ENCODE results near the gene LDB2.

LDB2 gene

GRCh38 chr4:16603178-16603577 is 295.3 kb downstream of the LDB2 start:
- DNase-seq (ENCODE audit: low read depth in 1 of 2, low spot score in 1 of 2), result no peak

DNA sequence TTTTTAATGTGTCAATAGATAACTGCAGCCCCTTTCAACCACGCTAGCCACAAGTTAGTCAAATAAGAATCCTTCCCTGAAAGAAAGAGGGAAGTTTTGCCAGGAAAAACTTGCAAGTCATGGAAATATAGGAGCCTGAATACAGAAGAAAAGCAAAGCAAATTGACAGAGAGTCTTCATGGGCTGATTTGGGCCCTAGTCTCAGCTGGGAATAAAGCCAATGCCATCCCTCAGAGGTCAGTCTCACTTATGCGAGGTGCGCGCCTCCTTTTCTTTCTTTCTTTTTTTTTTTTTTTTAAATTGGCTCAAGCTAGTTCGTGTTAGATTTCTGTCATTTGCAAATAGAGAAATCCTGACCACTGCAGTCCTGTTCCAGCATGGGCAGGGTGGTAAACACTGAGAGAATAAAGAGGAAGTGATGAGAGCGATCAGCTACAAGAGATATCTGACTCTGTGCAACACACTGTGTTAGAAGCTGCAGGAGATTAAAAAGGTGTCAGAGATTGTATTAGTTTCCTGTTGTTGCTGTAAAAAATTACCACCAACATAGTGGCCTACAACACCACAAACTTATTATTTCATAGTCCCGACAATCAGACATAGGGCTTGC is 299.7 kb downstream of the LDB2 start:
- DNase-seq (ENCODE audit: low read depth in 1 of 2, low spot score in 1 of 2), result no peak

DNA sequence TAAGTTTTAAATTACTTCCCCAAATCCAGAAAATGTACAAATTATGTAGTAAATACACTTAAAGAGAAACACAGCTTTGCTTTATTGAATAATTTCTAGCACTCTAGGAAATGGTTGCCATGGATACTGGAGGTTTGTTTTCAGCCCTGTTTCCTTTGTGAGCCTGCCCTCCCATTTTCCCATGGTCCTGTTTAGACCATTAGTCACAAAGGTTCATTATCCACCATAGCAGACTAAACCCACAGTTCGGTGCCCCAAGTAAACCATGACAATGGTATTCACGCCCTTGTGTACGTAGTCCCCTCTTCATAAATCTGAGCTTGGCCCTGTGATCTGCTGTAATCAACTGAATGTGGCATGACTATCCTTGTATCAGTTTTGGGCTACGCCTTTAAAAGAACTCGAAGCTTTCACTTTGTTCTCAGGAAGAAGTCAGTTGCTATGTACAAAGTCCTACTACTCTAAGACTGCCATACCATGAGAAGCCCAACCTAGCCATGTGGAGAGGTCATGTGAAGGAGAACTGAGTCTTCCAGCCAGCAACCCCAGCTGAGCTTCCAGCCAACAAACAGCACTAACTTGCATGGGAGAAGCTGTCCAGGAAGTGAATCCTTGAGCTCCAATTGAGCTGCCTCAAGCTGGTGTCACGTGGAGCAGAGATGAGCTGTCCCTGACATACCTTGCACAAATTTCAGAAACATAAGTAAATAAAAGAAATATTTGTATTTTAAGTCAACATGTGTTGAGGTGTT is 300.4 kb downstream of the LDB2 start:
- DNase-seq (ENCODE audit: low read depth in 1 of 2, low spot score in 1 of 2), result no peak

DNA sequence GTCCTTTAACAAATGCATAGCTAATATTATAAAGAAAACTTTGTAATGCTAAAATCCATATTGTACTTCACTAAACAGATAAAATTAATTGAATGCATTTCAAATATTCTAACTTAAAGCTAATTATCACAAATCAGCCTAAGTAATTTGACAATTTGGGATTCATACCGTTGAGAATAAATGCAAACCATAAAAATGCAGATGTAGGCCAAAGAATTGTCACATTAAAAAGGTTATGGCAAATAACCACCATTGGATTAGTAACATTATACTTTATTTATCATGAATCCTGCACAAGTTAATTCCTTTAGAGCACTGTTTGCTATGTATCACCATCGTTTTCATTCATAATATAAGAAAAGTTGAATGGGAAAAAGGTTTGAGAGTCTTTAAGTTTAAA is 301.0 kb downstream of the LDB2 start:
- no peak for DNase-seq (ENCODE audit: low read depth in 1 of 2, low spot score in 1 of 2)

GRCh38 chr4:16596267-16596666 is 302.2 kb downstream of the LDB2 start:
- DNase-seq (ENCODE audit: low read depth in 1 of 2, low spot score in 1 of 2), result no peak

- no peak for DNase-seq (ENCODE audit: low read depth in 1 of 2, low spot score in 1 of 2)
Observed at GRCh38 chr4:16594128-16594527, 304.3 kb downstream of the LDB2 start.

DNA sequence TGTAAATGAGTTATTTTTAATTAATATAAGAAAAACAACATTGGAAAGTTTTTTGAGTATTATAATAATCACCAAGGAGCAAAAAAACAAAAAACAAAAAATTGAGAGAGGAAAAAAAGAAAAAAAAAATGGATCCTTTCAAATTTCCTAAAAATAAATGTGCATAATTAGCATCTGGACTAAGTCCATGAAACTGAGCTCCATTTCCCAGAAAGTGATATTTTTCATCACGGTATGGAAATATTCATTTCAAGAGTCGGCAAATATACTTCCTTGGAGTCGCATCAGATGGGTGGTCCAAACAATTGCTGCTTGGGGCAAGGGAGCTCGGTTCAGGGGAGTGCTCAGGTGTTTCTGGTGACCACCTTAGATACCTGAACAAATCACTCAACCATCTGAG is 305.1 kb downstream of the LDB2 start:
- no peak for DNase-seq (ENCODE audit: low read depth in 1 of 2, low spot score in 1 of 2)

- no peak for DNase-seq (ENCODE audit: low read depth in 1 of 2, low spot score in 1 of 2)
Observed at GRCh38 chr4:16591272-16591826, 307.1 kb downstream of the LDB2 start.

- no peak for DNase-seq (ENCODE audit: low read depth in 1 of 2, low spot score in 1 of 2)
Observed at GRCh38 chr4:16590797-16591196, 307.6 kb downstream of the LDB2 start.

DNA sequence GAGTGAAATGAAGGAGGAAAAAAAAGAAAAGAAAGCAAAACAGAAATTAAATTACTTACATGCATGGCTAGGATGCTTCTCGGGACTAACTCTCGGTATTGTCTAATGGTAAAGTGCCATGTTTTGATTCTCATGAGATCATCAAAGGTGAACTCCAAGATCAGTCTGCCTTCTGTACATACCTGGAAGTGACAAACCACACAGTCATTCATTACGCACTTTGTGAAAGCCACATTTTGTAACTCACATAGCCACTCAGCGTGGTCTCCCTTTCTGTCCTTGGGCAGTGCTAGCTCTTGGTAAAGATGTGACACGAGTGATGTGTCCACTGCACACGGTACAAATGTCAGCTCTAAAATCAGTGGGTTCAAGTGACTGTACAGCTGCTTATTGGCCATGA is 309.8 kb downstream of the LDB2 start:
- no peak for DNase-seq (ENCODE audit: low read depth in 1 of 2, low spot score in 1 of 2)

- DNase-seq (ENCODE audit: low read depth in 1 of 2, low spot score in 1 of 2), result no peak
Observed at GRCh38 chr4:16588149-16588548, 310.3 kb downstream of the LDB2 start.

DNA sequence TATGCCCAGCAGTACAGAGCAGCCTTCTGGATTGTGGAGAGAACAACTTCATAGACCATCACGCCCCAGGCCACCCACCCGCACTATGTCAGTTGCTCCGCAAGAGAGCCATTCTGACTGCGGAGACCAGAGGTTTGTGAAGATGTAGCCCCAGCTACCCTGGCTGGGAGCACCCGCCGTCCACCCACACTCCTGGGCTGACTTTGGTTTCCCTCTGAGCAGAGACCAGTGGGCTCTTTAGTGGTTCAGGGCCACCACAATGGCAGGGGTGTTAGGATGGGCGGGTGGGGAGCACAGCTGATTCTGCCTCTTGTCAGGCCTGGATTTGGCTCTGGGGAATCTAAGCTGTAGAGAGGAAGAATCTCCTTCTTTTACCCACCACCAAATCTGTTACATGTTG is 313.4 kb downstream of the LDB2 start:
- DNase-seq (ENCODE audit: low read depth in 1 of 2, low spot score in 1 of 2), result no peak

GRCh38 chr4:16583764-16584163 is 314.7 kb downstream of the LDB2 start:
- no peak for DNase-seq (ENCODE audit: low read depth in 1 of 2, low spot score in 1 of 2)

GRCh38 chr4:16582526-16582925 is 315.9 kb downstream of the LDB2 start:
- no peak for DNase-seq (ENCODE audit: low read depth in 1 of 2, low spot score in 1 of 2)

- DNase-seq (ENCODE audit: low read depth in 1 of 2, low spot score in 1 of 2), result no peak
Observed at GRCh38 chr4:16582036-16582435, 316.4 kb downstream of the LDB2 start.

DNA sequence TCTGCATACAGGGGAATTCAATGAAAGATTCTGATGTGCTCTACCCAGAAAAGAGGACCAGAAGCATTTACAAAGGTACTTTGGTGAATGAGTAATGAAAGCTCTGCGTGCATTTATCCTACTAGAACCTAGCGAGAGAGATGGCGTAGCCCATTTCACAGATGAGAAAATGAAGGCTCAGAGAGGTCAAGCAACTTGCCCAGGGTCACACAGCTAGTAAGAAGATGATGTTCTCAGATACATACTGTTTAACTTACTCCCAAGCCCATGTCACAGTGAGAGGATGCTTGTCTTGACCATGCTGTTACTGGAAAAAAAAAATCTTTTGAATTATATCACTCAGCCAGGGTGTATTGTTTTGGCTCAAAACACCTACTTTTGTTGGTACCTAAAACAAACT is 317.3 kb downstream of the LDB2 start:
- no peak for DNase-seq (ENCODE audit: low read depth in 1 of 2, low spot score in 1 of 2)

DNA sequence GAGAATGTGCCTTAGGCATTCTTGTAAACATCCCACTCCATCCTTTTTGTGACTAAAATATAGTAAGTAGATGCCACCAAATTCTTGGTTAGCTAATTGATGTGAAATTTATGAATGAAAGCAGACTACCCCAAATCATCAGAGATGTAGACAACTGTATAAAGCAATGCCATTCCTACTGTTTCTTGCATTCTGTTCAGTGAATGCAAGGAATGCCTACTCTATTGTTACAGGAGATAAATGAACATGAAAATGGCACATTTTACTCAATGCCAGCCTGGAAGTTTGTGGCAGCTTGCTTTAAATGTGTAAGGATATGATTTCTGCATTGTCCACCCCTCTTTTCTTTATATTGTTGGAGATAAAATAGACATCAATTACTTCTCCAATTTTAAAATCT is 317.9 kb downstream of the LDB2 start:
- no peak for DNase-seq (ENCODE audit: low read depth in 1 of 2, low spot score in 1 of 2)

DNA sequence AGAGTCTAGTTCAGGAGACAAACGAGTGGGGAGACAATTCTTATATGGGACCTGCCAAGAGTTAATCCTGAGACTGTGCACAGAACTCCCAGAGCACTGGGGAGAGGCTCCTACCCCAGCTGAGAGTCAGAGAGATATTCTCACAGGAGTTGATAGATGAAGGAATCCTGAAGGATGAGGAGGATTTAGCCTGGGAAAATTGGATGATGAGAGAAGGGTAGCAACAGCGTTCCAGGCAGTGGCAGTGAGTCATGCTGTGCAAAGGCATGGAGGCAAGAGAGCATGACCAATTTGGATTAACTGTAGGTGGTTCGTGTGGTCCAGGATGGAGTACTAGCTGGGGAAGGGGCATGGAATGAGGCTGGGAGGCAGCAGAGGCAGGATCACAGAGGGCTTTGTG is 318.6 kb downstream of the LDB2 start:
- no peak for DNase-seq (ENCODE audit: low read depth in 1 of 2, low spot score in 1 of 2)

- no peak for DNase-seq (ENCODE audit: low read depth in 1 of 2, low spot score in 1 of 2)
Observed at GRCh38 chr4:16577177-16577576, 321.3 kb downstream of the LDB2 start.

DNA sequence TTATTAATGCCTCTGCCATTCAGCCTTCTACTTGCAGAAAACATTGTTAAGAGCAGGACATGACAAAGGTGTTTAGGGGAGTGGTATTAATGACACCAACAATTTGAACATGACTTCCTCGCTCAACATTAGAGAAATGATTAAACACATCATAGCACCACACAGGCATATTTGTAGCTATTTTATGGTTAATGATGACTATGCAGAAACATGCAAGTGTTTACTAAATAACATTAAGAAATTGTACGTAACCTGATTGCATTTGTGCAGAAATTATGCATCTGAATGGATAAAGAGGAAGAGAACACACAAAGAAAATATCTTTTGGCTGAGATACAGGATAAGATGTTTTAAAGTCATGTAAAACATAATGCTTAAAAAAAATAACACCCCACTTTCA is 323.5 kb downstream of the LDB2 start:
- DNase-seq (ENCODE audit: low read depth in 1 of 2, low spot score in 1 of 2), result no peak

- DNase-seq (ENCODE audit: low read depth in 1 of 2, low spot score in 1 of 2), result no peak
Observed at GRCh38 chr4:16573739-16574138, 324.7 kb downstream of the LDB2 start.

- no peak for DNase-seq (ENCODE audit: low read depth in 1 of 2, low spot score in 1 of 2)
Observed at GRCh38 chr4:16573206-16573605, 325.2 kb downstream of the LDB2 start.

GRCh38 chr4:16572631-16573030 is 325.8 kb downstream of the LDB2 start:
- no peak for DNase-seq (ENCODE audit: low read depth in 1 of 2, low spot score in 1 of 2)
